Activated naive CD8-positive, alpha-beta T cell treated with anti-CD3 and anti-CD28 coated beads, Interleukin-2, amount 10 ng/mL, durations not matched to agents 7 days and 5 days (primary cell): ENCODE results near the gene PTPRN2. TPM values are rescaled to one million over a fixed set of nuclear protein-coding genes. Genes with fewer than 3 reads are reported as not detected.
A peak's percentile ranks its signal among the peaks of the same experiment; 100 is the strongest.

ENCODE experiments used
- ATAC-seq: fragments of 150-1000 bp; cut with Tn5 transposase; one replicate; pipeline ENCODE4 v1.10.0; 2021; ENCODE audit warnings: low read depth, moderate library complexity
- POLR2A ChIA-PET: fragments of 350-600 bp; sonication (Branson Sonifier 250); formaldehyde crosslinking; loops from one replicate; lab custom pipeline; 2021; ENCODE audit warnings: antibody characterized with exemption; lab: Charles Lee
- DNase-seq: peaks from one replicate; pipeline ENCODE4 v3.0.0; 2021
- H3K27ac Mint-ChIP-seq: one replicate; pipeline ENCODE4 v1.8.0; 2022; ENCODE audit warnings: mild to moderate bottlenecking, mixed read lengths
- H3K27me3 Mint-ChIP-seq: one replicate; pipeline ENCODE4 v1.8.0; 2022; ENCODE audit warnings: mild to moderate bottlenecking, moderate library complexity, mixed read lengths
- H3K36me3 Mint-ChIP-seq: one replicate; pipeline ENCODE4 v1.8.0; 2021; ENCODE audit warnings: mild to moderate bottlenecking, mixed read lengths
- H3K4me1 Mint-ChIP-seq: one replicate; pipeline ENCODE4 v1.8.0; 2021; ENCODE audit warnings: mixed read lengths
- H3K4me3 Mint-ChIP-seq: one replicate; pipeline ENCODE4 v1.8.0; 2022; ENCODE audit warnings: mild to moderate bottlenecking, moderate library complexity, mixed read lengths
- H3K9me3 Mint-ChIP-seq: one replicate; pipeline ENCODE4 v1.8.0; 2021; ENCODE audit warnings: mixed read lengths
- total RNA-seq, 2 experiments: library from RNA; stranded (reverse); gene quantifications; one replicate each; pipeline ENCODE4 v1.2.3, GENCODE V29; 2021

PTPRN2 gene
- total RNA-seq, 2 experiments from 2014 or later, result 4.5 to 4.9 TPM

GRCh38 chr7:157888579-157888978 lies 699.0 kb downstream of the PTPRN2 start:
- H3K27me3 Mint-ChIP-seq, result no peaks in the 10 kb centered on the region
- POLR2A ChIA-PET, result no interaction called here
- H3K9me3 Mint-ChIP-seq, result peaks cover 3% of the 10 kb centered on the region
- H3K27ac Mint-ChIP-seq, result no peak overlapping the region
- H3K4me1 Mint-ChIP-seq, result peaks cover 9% of the 10 kb centered on the region
- no peaks in the 10 kb centered on the region for H3K36me3 Mint-ChIP-seq
- H3K4me3 Mint-ChIP-seq, result no peak overlapping the region
- DNase-seq (no peak), ATAC-seq (no peak)

DNA sequence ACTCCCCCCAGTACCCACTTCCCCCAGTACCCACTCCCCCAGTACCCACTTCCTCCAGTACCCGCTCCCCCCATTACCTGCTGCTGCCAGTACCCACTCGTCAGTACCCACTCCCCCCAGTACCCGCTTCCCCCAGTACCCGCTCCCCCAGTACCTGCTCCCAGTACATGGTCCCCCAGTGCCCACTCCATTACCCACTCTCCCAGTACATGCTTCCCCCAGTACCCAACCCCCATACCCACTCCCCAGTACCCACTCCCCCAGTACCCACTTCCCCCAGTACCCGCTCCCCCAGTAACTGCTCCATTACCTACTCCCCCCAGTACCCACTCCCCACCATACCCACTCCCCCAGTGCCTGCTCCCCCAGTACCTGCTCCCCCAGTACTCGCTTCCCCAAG lies 700.2 kb downstream of the PTPRN2 start:
- H3K9me3 Mint-ChIP-seq, result no peaks in the 10 kb centered on the region
- H3K4me1 Mint-ChIP-seq, result peaks cover 9% of the 10 kb centered on the region
- no peaks in the 10 kb centered on the region for H3K27me3 Mint-ChIP-seq
- no peaks in the 10 kb centered on the region for H3K36me3 Mint-ChIP-seq
- DNase-seq, result no peak
- ATAC-seq, result no peak
- H3K27ac Mint-ChIP-seq, result no peak overlapping the region
- POLR2A ChIA-PET, result no interaction called here
- no peak overlapping the region for H3K4me3 Mint-ChIP-seq

GRCh38 chr7:157886711-157887110 lies 700.9 kb downstream of the PTPRN2 start:
- POLR2A ChIA-PET, result no interaction called here
- H3K4me1 Mint-ChIP-seq, result peaks cover 9% of the 10 kb centered on the region
- H3K9me3 Mint-ChIP-seq, result no peaks in the 10 kb centered on the region
- no peaks in the 10 kb centered on the region for H3K36me3 Mint-ChIP-seq
- no peak overlapping the region for H3K4me3 Mint-ChIP-seq
- H3K27me3 Mint-ChIP-seq, result no peaks in the 10 kb centered on the region
- H3K27ac Mint-ChIP-seq, result no peak overlapping the region
- DNase-seq, result no peak
- ATAC-seq, result no peak

DNA sequence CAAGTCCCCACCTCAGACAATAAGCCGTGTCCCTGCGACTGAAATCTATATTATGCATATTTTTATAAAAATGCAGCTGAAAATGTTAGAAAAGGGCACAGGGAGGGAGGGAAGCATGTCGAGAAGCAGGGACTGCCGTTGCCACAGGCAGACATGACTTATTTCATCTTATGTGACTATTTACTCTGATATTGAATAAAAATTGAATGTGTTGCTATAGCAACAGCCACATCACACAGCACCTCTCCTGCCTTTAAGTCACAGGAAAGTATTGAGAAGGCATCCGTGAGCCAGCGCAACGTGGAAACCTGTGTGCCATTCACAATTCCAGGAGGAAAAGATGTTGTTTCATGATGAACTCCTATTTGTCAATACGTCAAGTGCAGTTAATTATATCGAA lies 701.4 kb downstream of the PTPRN2 start:
- ATAC-seq (no peak), DNase-seq (no peak)
- Mint-ChIP-seq H3K27ac (no peak overlapping the region), H3K27me3 (no peaks in the 10 kb centered on the region), H3K4me3 (no peak overlapping the region), H3K36me3 (no peaks in the 10 kb centered on the region), H3K9me3 (no peaks in the 10 kb centered on the region), H3K4me1 (peaks cover 7% of the 10 kb centered on the region)
- POLR2A ChIA-PET, result no interaction called here

- POLR2A ChIA-PET, result no interaction called here
- no peak overlapping the region for H3K4me3 Mint-ChIP-seq
- H3K36me3 Mint-ChIP-seq, result no peaks in the 10 kb centered on the region
- no peaks in the 10 kb centered on the region for H3K27me3 Mint-ChIP-seq
- no peak for DNase-seq
- H3K27ac Mint-ChIP-seq, result no peak overlapping the region
- no peak for ATAC-seq
- H3K9me3 Mint-ChIP-seq, result peaks cover 7% of the 10 kb centered on the region
- H3K4me1 Mint-ChIP-seq, result peaks cover 5% of the 10 kb centered on the region
Observed at GRCh38 chr7:157885140-157885539, 702.5 kb downstream of the PTPRN2 start.

DNA sequence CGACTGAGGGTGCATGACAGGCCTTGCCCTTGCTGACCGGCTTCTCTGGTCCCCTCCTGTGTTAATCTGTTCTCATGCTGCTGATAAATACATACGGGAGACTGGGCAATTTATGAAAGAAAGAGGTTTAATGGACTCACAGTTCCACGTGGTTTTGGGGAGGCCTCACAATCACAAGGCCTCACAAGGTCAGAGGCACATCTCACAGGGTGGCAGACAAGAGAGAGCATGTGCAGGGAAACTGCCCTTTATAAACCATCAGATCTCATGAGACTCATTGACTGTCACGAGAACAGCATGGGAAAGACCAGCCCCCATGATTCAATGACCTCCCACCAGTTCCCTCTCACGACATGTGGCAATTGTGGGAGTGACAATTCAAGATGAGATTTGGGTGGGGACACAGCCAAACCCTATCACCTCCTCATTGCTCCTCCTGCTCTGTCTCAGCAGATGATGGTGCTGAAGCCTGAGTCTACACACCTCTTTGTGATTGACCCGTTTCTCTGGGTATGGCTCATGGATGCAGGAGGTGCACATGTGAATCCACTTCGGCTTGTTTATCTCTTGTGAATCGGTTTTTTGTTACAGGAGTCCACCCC lies 703.1 kb downstream of the PTPRN2 start:
- DNase-seq (no peak), ATAC-seq (no peak)
- Mint-ChIP-seq H3K4me1 (peaks cover 5% of the 10 kb centered on the region), H3K4me3 (no peak overlapping the region), H3K27me3 (no peaks in the 10 kb centered on the region), H3K36me3 (no peaks in the 10 kb centered on the region), H3K9me3 (peaks cover 8% of the 10 kb centered on the region), H3K27ac (no peak overlapping the region)
- POLR2A ChIA-PET, result no interaction called here

DNA sequence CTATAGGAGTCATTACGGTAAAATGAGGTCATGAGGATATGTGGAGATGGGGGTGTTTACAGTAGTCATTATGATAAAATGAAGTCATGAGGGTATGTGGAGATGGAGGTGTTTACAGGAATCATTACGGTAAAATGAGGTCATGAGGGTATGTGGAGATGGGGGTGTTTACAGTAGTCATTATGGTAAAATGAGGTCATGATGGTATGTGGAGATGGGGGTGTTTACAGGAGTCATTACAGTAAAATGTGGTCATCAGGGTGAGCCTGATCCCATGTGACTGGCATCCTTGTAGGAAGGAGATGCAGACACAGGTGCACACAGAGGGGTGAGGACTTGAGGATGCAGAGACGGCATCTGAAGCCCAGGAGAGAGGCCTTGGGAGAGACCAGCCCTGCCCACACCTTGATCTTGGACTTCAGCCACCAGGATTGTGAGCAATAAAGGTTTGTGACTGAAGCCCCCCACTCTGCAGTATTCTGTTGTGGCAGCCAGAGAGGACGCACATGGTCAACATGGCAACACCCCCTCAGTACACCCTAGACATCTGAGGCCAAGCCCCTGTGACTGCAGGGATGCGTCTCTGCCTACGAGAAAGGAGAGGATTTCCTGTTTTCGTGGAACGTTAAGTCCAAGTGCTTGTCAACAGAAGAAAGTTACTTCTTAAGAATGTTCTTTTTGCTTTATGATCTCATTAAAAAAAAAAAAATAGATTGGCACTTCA lies 706.4 kb downstream of the PTPRN2 start:
- peaks cover 8% of the 10 kb centered on the region for H3K9me3 Mint-ChIP-seq
- POLR2A ChIA-PET, result no interaction called here
- no peak for DNase-seq

DNA sequence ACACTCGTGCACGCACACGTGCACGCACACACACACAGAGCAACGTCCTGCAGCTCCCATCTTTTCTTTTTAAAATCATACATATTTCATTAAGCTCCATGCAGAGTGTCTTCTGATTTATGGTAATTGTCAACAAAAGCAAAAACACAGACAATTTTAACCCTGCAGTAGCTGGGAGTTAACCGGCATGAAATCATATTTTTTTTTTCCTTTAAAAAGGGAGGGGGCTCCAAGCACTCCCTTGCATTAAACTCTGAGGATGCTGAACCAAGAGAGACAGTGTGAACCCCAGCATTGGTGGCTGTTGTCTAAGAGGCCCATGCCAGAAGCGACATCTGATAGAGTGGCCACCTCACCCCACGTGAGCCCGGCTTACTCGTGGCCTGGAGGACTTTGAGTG lies 708.2 kb downstream of the PTPRN2 start:
- Mint-ChIP-seq H3K9me3 (peaks cover 8% of the 10 kb centered on the region), H3K4me1 (peaks cover 13% of the 10 kb centered on the region), H3K27ac (no peak overlapping the region), H3K27me3 (no peaks in the 10 kb centered on the region), H3K4me3 (no peak overlapping the region), H3K36me3 (no peaks in the 10 kb centered on the region)
- DNase-seq, result no peak
- ATAC-seq, result no peak
- POLR2A ChIA-PET, result no interaction called here

More for the DNA sequence above, 706.4 kb downstream of the PTPRN2 start:
- no peaks in the 10 kb centered on the region for H3K27me3 Mint-ChIP-seq
- peaks cover 5% of the 10 kb centered on the region for H3K4me1 Mint-ChIP-seq
- no peaks in the 10 kb centered on the region for H3K36me3 Mint-ChIP-seq
- ATAC-seq, result peak; percentile 52
- no peak overlapping the region for H3K4me3 Mint-ChIP-seq
- no peak overlapping the region for H3K27ac Mint-ChIP-seq

- peaks cover 13% of the 10 kb centered on the region for H3K4me1 Mint-ChIP-seq
- H3K4me3 Mint-ChIP-seq, result no peak overlapping the region
- POLR2A ChIA-PET, result no interaction called here
- no peaks in the 10 kb centered on the region for H3K27me3 Mint-ChIP-seq
- H3K27ac Mint-ChIP-seq, result no peak overlapping the region
- H3K9me3 Mint-ChIP-seq, result peaks cover 8% of the 10 kb centered on the region
- DNase-seq (no peak), ATAC-seq (no peak)
- H3K36me3 Mint-ChIP-seq, result no peaks in the 10 kb centered on the region
Observed at GRCh38 chr7:157877298-157878090, 710.1 kb downstream of the PTPRN2 start.

- Mint-ChIP-seq H3K4me3 (no peak overlapping the region), H3K27me3 (no peaks in the 10 kb centered on the region), H3K36me3 (no peaks in the 10 kb centered on the region), H3K27ac (no peak overlapping the region), H3K9me3 (peaks cover 8% of the 10 kb centered on the region), H3K4me1 (peaks cover 16% of the 10 kb centered on the region)
- DNase-seq (no peak), ATAC-seq (no peak)
- POLR2A ChIA-PET, result no interaction called here
Observed at GRCh38 chr7:157876469-157877285, 710.9 kb downstream of the PTPRN2 start.

DNA sequence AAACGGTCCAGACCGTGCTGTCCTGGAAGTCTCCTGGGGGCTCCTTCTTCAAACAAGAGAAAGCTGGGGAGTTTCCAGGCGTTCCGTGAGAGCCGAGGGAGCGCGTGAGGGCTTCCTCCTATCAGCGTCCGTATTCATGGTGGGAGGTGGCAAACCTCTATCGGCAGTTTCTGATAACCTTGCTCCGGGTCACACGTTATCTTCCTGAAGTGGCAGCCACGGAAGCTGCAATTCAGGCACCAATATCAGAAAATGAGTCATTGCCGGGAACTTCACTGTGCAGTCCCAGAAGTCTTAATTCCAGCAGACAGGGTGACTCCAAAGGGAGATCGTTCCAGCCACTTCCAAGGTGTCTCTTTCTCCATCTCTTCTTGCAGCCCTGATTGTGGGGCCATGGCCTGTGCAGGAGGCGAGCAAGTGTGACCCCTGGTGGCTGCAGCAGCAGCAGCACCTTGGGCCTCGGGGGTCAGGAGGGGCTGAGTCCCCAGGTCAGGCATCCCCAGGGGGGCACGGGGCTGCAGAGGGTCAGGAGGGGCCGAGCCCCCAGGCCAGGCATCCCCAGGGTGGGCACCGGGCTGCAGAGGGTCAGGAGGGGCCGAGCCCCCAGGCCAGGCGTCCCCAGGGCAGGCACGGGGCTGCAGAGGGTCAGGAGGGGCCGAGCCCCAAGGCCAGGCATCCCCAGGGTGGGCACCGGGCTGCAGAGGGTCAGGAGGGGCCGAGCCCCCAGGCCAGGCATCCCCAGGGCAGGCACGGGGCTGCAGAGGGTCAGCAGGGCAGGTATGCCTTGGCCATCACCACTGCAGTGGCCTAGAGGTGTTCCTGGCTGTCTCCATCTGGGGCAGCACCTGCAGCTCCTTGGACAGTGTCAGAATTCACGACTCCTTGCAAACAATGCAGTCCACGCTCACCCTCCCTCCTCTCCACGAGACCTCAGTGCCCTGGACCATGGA lies 712.1 kb downstream of the PTPRN2 start:
- Mint-ChIP-seq H3K27me3 (no peaks in the 10 kb centered on the region), H3K4me3 (peak overlapping the region; percentile 73)
- peak; percentile 81 for ATAC-seq

DNA sequence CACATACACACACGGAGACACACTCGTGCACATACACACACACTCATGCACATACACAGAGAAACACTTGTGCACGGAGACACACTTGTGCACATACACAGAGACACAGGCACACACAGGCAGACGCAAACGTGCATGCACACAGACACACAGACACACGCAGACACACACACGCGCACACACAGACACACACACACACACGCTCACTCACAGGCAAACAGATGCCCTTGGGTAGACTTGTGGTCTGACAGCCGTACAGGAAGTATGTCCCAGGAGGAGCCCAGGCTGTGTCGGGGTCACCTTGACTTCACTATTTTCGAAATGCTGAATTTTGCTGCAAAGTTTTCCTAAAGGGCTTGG lies 712.8 kb downstream of the PTPRN2 start:
- H3K36me3 Mint-ChIP-seq, result no peaks in the 10 kb centered on the region
- no peak for DNase-seq
- POLR2A ChIA-PET, result no interaction called here
- H3K4me3 Mint-ChIP-seq, result peak overlapping the region; percentile 73
- H3K27me3 Mint-ChIP-seq, result no peaks in the 10 kb centered on the region
- peaks cover 12% of the 10 kb centered on the region for H3K4me1 Mint-ChIP-seq
- H3K9me3 Mint-ChIP-seq, result no peaks in the 10 kb centered on the region
- ATAC-seq, result peak; percentile 15
- H3K27ac Mint-ChIP-seq, result peak overlapping the region; percentile 60

More for the DNA sequence above, 712.1 kb downstream of the PTPRN2 start:
- Mint-ChIP-seq H3K27ac (peak overlapping the region; percentile 60), H3K9me3 (peaks cover 1% of the 10 kb centered on the region), H3K4me1 (peaks cover 12% of the 10 kb centered on the region), H3K36me3 (no peaks in the 10 kb centered on the region)
- DNase-seq, result peak; percentile 64
- POLR2A ChIA-PET, result no interaction called here
